IPS DF 6.9 (cell line): Measurements from ENCODE around the gene DES.
"Not testable (repeated sequence)": the region's sequence is repeated elsewhere in the genome, so short reads cannot be mapped to it uniquely, and the experiment has no call there.

Experiments used
- DNase-seq: peaks from one replicate; pipeline ENCODE4 v3.0.0-alpha.2; 2013; ENCODE audit warnings: low read depth, low spot score
- H3K27ac ChIP-seq: one replicate; pipeline ENCODE4 v1.5.1; 2013; ENCODE audit warnings: low read length, control low read depth
- H3K27me3 ChIP-seq: 2 replicates; pipeline ENCODE4 v1.6.1; 2013; ENCODE audit warnings: mild to moderate bottlenecking, low read length; ENCODE audit not compliant: control insufficient read depth, insufficient read depth
- H3K36me3 ChIP-seq: 2 replicates; pipeline ENCODE4 v1.6.1; 2013; ENCODE audit warnings: low read length; ENCODE audit not compliant: control insufficient read depth, insufficient read depth
- H3K4me1 ChIP-seq: 2 replicates; pipeline ENCODE4 v1.6.1; 2013; ENCODE audit warnings: low read length; ENCODE audit not compliant: control insufficient read depth, insufficient read depth
- H3K4me3 ChIP-seq: 2 replicates; pipeline ENCODE4 v1.5.1; 2013; ENCODE audit warnings: mild to moderate bottlenecking, low read length
- H3K9me3 ChIP-seq: 2 replicates; pipeline ENCODE4 v1.6.1; 2013; ENCODE audit warnings: low read length, inconsistent platforms; ENCODE audit not compliant: control insufficient read depth, insufficient read depth
- WGBS: extraction: QIAGEN DNeasy Blood & Tissue Kit; methylation state at CpG from one replicate; pipeline ENCODE4 v1.1.7; 2013; ENCODE audit warnings: mixed read lengths, missing lambda C conversion rate; ENCODE audit not compliant: insufficient read length, insufficient coverage; 5-methylcytosine and 5-hydroxymethylcytosine counted together

Gene DES

GRCh38 chr2:219407343-219407742 lies 10.8 kb upstream of the DES start:
- no CpG with 5 or more reads among the region's 5 CpGs for WGBS
- not testable (repeated sequence) for H3K27ac ChIP-seq

GRCh38 chr2:219408204-219408603 lies 10.0 kb upstream of the DES start:
- DNase-seq: no peak
- H3K36me3 ChIP-seq: no peaks in the 10 kb centered on the region
- H3K9me3 ChIP-seq: no peaks in the 10 kb centered on the region
- H3K27me3 ChIP-seq: no peaks in the 10 kb centered on the region
- H3K4me3 ChIP-seq: no peak overlapping the region
- H3K27ac ChIP-seq: no peak overlapping the region
- H3K4me1 ChIP-seq: peaks cover 2% of the 10 kb centered on the region
- 100% methylated on average over 2 of the region's 5 CpGs for WGBS

More at GRCh38 chr2:219407343-219407742, 10.8 kb upstream of the DES start:
- H3K4me1 ChIP-seq, DNase-seq, H3K9me3 ChIP-seq, H3K4me3 ChIP-seq, H3K36me3 ChIP-seq, H3K27me3 ChIP-seq: not testable (repeated sequence)

GRCh38 chr2:219408631-219409030 lies 9.5 kb upstream of the DES start:
- Histone ChIP-seq H3K4me3 (no peak overlapping the region), H3K36me3 (no peaks in the 10 kb centered on the region), H3K9me3 (no peaks in the 10 kb centered on the region), H3K27me3 (no peaks in the 10 kb centered on the region), H3K4me1 (peaks cover 2% of the 10 kb centered on the region), H3K27ac (no peak overlapping the region)
- DNase-seq: no peak
- WGBS: no CpG with 5 or more reads among the region's 8 CpGs

- no peaks in the 10 kb centered on the region for H3K27me3 ChIP-seq
- DNase-seq: no peak
- WGBS: no CpG with 5 or more reads among the region's 5 CpGs
- no peaks in the 10 kb centered on the region for H3K9me3 ChIP-seq
- no peak overlapping the region for H3K4me3 ChIP-seq
- H3K36me3 ChIP-seq: no peaks in the 10 kb centered on the region
- no peak overlapping the region for H3K27ac ChIP-seq
- no peaks in the 10 kb centered on the region; the same call in 1 of the 2 replicates for H3K4me1 ChIP-seq
Measured at GRCh38 chr2:219409619-219410018, 8.6 kb upstream of the DES start.

- Histone ChIP-seq H3K36me3 (no peaks in the 10 kb centered on the region), H3K9me3 (no peaks in the 10 kb centered on the region), H3K27me3 (no peaks in the 10 kb centered on the region), H3K4me1 (no peaks in the 10 kb centered on the region), H3K4me3 (no peak overlapping the region), H3K27ac (no peak overlapping the region)
- no peak for DNase-seq
- no CpG with 5 or more reads among the region's 8 CpGs for WGBS
Measured at GRCh38 chr2:219410390-219410789, 7.8 kb upstream of the DES start.

GRCh38 chr2:219414857-219415256 lies 3.3 kb upstream of the DES start:
- WGBS: no CpG with 5 or more reads among the region's 4 CpGs
- no peak for DNase-seq
- no peak overlapping the region for H3K4me3 ChIP-seq

GRCh38 chr2:219415580-219416234 lies 2.5 kb upstream of the DES start:
- H3K27me3 ChIP-seq: peaks cover 8% of the 10 kb centered on the region; the same call in 1 of the 2 replicates
- H3K36me3 ChIP-seq: no peaks in the 10 kb centered on the region
- DNase-seq: no peak
- H3K9me3 ChIP-seq: no peaks in the 10 kb centered on the region
- H3K4me1 ChIP-seq: peaks cover 9% of the 10 kb centered on the region
- no CpG with 5 or more reads among the region's 5 CpGs for WGBS
- H3K27ac ChIP-seq: no peak overlapping the region
- no peak overlapping the region for H3K4me3 ChIP-seq

More at GRCh38 chr2:219414857-219415256, 3.3 kb upstream of the DES start:
- Histone ChIP-seq H3K27me3 (peaks cover 8% of the 10 kb centered on the region; the same call in 1 of the 2 replicates), H3K4me1 (peaks cover 9% of the 10 kb centered on the region), H3K9me3 (no peaks in the 10 kb centered on the region), H3K36me3 (no peaks in the 10 kb centered on the region), H3K27ac (no peak overlapping the region)

GRCh38 chr2:219416235-219416602 lies 2.0 kb upstream of the DES start:
- Histone ChIP-seq H3K27ac (no peak overlapping the region), H3K36me3 (no peaks in the 10 kb centered on the region), H3K27me3 (peaks cover 8% of the 10 kb centered on the region; the same call in 1 of the 2 replicates), H3K4me3 (no peak overlapping the region), H3K4me1 (peaks cover 9% of the 10 kb centered on the region), H3K9me3 (no peaks in the 10 kb centered on the region)
- no peak for DNase-seq
- WGBS: no CpG with 5 or more reads among the region's 3 CpGs

GRCh38 chr2:219416938-219417337 lies 1.2 kb upstream of the DES start:
- no CpG with 5 or more reads among the region's 4 CpGs for WGBS
- Histone ChIP-seq H3K27ac (no peak overlapping the region), H3K36me3 (no peaks in the 10 kb centered on the region), H3K4me3 (no peak overlapping the region), H3K9me3 (no peaks in the 10 kb centered on the region), H3K27me3 (peaks cover 8% of the 10 kb centered on the region; the same call in 1 of the 2 replicates), H3K4me1 (peaks cover 9% of the 10 kb centered on the region)
- no peak for DNase-seq

GRCh38 chr2:219417374-219417773 lies 803 bp upstream of the DES start:
- H3K9me3 ChIP-seq: no peaks in the 10 kb centered on the region
- no peak for DNase-seq
- no CpG with 5 or more reads among the region's 9 CpGs for WGBS
- H3K27ac ChIP-seq: no peak overlapping the region
- H3K36me3 ChIP-seq: no peaks in the 10 kb centered on the region
- H3K4me3 ChIP-seq: no peak overlapping the region
- peaks cover 9% of the 10 kb centered on the region for H3K4me1 ChIP-seq
- H3K27me3 ChIP-seq: peaks cover 8% of the 10 kb centered on the region; the same call in 1 of the 2 replicates

GRCh38 chr2:219419012-219419324 lies 791 bp downstream of the DES start:
- Histone ChIP-seq H3K4me1 (peaks cover 9% of the 10 kb centered on the region), H3K36me3 (no peaks in the 10 kb centered on the region), H3K27me3 (peaks cover 8% of the 10 kb centered on the region; the same call in 1 of the 2 replicates), H3K27ac (no peak overlapping the region), H3K9me3 (no peaks in the 10 kb centered on the region), H3K4me3 (no peak overlapping the region)
- no CpG with 5 or more reads among the region's 12 CpGs for WGBS
- DNase-seq: no peak
